ENCODE data around the gene RNU1-1.
"Not testable (repeated sequence)": the region's sequence is repeated elsewhere in the genome, so short reads cannot be mapped to it uniquely, and the experiment has no call there.

RNU1-1 gene

DNA sequence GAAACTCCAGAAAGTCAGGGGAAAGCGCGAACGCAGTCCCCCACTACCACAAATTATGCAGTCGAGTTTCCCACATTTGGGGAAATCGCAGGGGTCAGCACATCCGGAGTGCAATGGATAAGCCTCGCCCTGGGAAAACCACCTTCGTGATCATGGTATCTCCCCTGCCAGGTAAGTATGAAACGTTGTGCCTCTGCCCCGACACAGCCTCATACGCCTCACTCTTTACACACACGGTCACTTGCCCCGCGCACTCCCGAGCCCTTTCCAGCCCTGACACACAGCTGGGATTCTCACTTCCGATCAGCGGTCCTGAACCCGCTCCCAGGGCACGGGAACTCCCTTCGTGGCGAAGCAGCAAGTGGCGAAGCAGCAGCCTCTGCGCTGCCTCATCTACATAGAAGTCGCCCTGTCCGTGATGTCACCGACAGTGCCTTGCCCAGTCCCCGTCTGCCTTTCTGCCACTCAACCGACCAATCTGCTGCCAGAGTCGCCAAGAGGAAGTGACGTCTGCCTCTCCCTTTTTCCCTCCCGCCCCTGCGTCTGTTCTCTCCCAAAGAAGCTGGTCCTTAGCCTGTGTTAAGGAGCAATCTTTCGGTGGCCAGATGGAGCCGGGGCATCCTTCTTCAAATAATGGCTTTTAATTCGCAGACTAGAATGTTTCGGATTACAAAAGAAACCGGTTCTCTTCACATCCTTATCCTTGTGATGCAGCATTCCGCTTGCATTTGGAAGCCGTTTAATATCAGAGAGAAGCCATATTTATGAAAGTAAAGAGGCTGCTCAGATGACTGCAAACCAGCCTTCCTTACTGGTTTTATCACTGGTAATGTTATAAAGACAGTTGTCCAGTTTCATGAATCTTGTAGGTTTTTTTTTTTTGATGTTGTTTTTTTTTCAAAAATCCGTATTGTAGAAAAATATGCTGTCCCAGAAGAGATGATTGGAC, at the start of gene RNU1-1:
Gene RNU1-1 (minus strand): TSS at position 179 of the 949 bp plus-strand sequence.
- DNase-seq: not testable (repeated sequence)

DNA sequence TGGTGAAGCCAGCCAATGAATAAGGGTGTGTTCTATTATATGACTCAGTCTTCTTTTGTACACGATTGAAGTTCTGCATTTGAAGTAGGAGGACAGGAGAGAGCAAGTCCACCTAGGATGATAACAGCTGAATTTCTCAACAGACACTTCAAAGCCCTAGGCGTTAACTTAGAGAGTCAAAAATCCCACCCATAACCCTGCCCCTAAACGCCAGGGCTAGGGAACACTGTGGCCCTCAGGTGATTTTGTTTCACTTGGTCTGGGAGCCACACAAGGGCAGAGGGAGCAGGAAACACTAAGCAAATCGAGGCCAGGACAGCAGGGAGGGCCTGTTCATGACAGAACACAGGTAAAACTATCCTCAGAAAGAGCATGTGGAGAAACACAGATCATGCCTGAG, 47.0 kb upstream of the RNU1-1 start:
- DNase-seq: not testable (repeated sequence)

DNA sequence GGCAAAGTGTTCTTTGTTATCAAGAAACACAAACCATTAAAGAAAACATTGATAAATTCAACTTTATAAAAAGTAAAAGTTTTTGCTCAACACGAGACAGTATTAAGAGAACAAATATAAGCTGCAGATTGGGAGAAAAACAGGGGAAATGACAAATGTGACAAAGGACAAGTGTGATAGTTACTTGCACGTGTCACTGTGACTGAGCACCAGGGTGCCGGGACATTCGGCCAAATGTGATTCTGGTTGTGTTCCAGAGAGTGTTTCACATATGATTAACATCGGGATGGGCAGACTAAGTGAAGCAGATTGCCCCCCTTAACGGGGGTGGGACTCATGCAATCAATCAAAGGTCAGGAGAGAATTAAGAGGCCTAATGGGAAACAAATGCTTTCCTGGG, 46.4 kb upstream of the RNU1-1 start:
- DNase-seq: not testable (repeated sequence)

DNA sequence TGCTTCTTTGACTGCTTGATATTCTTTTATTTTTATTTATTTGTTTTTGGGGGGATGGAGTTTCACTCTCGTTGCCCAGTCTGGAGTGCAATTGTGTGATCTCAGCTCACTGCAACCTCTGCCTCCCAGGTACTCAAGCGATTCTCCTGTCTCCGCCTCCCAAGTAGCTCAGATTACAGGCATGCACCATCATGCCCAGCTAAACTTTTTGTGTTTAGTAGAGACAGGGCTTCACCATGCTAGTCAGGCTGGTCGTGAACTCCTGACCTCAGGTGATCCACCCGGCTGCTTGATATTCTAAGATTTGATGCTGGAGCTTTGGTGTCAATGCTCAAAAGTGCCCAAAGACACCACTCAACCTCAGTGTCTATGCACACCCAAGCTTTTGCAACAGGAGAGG, 45.6 kb upstream of the RNU1-1 start:
- DNase-seq: not testable (repeated sequence)

DNA sequence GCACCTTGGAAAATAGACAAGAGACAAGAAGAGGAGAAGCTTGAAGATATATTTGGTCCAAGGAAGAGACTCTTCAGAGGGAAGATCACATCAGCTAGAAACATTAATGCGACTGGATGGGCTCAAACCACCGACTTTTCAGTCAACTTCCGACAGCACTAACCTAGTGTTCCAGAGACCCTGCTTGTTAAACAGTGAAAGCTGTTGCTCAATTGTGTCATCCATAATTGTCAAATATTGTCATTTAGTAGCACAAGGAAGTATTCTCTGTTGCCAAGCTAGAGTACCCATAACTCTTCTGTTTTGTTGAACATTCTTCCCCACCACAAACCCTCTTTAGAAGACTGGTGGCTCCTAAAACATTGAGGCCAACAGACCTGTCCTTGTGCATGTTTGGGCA, 42.9 kb upstream of the RNU1-1 start:
- not testable (repeated sequence) for DNase-seq

DNA sequence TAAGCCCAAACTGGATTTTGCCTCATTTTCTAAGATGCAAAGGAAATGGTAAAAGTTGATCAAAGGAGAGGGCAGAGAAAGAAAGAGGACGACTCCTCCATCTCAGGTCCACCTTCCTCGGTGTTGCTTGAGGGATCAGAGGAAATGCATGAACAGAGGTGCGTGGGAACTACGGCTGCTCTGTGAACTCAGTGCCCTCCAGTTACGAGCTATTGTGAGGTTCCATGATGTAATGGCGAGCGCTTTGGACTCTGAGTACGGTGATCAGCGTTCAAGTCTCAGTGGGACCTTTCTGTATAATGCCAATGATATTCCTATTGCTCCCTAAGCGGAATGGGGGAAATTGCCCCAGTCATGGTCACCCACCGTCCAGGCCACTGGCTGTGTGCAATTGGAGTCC, 39.2 kb upstream of the RNU1-1 start:
- not testable (repeated sequence) for DNase-seq

DNA sequence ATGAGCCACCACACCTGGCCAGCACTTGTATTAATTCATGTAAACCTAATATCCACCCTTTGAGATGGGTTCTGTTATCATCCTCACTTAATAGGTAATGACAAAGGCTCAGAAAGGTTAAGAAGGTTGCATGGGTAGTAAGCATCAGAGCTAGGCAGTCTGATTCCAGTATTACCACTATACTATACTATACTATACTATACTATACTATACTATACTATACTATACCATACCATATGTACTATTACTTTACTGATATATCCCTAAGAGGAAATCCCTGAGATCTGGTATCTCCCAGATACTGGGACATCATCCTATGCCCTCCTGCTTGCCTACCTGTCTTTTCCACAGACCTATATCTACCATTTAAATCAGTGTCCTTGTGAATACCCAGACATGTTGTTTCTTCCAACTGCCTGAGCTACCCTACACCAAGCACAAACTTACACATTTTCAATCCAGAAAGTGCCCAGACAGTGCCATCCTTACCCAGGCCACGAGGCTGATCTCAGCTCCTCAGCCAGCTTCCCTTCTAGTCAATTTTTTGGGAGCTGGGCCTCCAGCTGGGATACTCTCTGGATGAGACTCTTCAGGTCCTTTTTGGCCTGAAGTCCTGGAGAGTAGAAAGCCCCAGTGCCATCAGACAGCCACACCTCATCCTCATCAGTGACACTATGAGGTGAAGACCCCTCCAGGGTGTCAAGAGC, 36.3 kb upstream of the RNU1-1 start:
- DNase-seq: not testable (repeated sequence)

DNA sequence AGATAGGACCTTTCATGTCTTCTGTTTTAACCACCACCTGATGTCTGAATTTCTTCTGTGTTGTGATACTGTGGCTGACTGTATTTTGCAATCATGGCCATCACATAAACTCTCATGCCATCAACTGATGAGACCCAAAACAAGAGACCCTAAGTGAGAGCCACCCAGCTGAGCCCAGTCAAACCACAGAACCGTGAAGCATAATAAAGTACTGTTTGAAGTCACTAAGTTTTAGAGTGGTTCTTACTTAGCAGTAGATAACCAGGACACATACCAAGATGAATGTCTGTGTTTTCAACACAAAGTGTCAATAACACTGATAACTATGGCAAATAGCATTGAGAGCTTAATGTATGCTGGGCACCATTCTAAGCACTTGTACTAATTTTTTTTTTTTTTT, 35.5 kb upstream of the RNU1-1 start:
- not testable (repeated sequence) for DNase-seq

DNA sequence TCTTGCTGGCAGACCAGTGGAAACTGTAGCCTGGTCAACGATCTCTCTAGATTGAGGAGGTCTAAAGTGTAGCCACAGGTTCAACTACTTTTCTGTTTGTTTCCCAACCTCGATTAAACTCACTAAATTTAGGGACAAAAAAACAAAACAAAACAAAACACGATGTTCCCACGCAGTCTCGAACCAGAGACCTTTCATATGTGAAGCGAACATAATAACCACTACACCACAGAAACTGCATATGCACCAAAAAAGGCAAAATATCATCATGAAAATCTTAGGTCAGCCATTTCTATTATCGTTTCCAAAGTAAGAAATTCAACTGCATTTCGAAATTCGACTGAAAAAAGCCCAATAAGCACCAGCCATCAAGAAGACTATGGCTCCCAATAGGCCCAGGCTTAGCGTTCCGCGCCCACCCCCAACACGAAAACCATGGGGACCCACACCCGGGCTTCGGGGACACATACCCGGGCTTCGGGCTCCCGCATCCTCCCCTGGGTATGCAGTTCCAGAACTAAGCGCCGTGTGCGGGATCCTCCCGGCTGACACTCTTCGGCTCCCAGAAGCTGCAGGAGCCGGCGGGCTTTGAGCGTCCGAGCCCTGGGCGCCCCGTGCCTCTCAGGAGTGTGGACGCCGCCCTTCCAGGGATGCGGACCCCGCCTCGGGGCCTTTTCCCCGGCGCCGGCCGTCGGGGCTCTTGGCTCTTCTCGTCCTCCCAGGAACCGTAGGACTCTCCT, 33.6 kb upstream of the RNU1-1 start:
- not testable (repeated sequence) for DNase-seq

DNA sequence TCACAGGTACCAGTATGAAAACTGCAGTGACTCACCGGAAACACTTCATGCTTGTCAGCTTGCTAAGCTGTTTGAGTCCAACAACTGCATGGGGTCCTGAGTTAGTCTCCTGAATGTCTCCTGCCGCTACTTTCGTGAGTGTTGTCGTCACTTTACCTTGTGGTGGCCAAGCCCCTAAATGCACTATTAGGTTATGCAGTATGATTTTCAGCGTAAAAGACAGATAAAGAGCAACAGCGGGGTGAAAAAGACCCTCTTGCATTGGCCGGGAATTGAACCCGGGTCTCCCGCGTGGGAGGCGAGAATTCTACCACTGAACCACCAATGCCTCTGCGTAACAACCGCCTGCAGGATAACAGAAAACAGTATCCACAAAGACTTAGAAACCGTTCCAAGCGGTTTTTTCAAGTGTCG, 31.6 kb upstream of the RNU1-1 start:
- not testable (repeated sequence) for DNase-seq

DNA sequence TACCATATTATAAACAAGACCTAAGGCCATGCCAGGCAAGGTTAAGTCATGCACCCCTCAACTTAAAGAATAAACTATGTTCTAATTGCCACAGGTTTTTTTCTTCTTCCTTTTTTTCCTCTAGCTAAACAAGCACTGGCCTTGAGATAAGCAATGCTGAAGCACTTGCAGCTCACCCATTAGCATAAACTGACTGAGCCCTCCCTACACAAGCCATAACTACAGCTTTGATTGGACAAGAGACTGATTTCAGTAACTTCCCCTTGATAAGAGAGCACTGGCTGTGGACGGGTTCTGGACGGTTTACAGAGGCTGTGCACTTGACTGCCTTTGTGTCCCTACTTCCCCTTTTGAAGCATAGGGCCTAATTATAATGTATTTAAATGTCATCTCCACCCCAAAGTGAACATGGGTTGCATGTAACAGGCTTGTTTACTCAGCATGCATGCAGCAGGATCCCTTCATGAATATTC, 26.4 kb upstream of the RNU1-1 start:
- DNase-seq: not testable (repeated sequence)

DNA sequence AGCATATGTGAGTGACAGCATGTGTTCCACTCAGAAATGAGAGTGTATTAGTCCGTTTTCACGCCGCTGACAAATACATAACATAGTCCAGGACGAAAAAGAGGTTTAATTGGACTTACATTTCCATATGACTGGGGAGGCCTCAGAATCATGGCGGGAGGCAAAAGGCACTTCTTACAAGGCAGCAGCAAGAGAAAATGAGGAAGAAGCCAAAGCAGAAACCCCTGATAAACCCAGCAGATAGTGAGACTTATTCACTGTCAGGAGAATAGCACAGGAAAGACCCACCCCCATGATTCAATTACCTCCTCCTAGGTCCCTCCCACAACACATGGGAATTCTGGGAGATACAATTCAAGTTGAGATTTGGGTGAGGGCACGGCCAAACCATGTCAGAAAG, 23.4 kb upstream of the RNU1-1 start:
- DNase-seq: not testable (repeated sequence)

DNA sequence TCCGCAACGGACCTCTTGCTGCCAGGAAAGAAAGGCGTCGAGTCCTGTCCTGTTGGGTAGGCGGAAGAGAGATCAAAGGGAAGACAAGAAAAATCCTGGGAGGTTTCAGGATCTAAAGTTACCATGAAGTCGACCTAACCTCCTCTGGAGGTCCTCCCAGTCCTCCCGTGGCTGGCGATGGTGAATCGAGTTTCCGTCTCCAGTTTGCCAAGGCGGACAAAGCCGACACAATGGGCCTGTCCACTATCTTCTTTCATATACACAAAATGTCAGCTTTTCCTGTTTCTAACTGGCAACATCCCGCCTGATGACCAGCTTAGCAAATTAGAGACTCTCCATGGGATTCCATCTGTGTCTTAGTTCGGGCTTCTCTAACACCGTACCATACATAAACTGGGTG, 22.7 kb upstream of the RNU1-1 start:
- DNase-seq: not testable (repeated sequence)

DNA sequence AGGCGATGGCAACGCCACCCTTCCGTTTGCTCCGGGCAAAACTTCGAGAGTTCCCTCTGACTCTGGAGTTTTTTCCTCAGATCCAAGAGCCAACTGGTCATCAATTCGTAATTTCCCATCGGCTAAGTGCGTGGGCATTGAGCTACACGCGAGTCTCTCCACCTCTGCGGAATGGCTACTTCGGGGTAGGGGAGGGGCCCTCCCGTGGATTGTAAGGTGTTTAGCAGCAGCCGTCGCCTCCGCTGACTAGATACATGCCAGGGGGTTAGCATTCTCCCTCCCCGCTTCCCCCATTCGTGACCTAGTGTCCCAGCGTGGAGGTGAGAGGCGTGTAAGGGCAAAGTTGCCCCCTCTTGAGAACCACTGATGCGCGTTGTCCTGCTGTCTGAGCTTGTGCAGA, 21.8 kb upstream of the RNU1-1 start:
- not testable (repeated sequence) for DNase-seq

DNA sequence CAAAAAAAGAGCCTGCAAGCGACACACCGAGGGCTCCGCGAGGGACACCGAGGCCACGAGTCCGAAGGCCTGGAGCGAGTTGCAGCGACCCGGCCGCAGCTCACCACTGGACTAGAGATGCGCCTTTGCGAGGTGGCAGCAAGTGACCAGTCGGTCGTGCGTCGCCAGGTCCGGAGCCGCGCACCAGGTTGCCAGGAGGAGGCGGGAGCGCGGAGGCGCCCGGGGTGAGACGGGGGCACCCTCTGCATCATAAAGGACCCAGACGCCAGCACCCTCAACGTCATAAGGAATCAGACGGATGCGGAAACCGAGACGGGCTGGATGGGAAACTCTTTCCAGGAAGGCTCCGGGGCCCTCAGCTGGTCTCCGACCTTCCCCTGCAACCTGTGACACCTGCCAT, 21.4 kb upstream of the RNU1-1 start:
- not testable (repeated sequence) for DNase-seq

DNA sequence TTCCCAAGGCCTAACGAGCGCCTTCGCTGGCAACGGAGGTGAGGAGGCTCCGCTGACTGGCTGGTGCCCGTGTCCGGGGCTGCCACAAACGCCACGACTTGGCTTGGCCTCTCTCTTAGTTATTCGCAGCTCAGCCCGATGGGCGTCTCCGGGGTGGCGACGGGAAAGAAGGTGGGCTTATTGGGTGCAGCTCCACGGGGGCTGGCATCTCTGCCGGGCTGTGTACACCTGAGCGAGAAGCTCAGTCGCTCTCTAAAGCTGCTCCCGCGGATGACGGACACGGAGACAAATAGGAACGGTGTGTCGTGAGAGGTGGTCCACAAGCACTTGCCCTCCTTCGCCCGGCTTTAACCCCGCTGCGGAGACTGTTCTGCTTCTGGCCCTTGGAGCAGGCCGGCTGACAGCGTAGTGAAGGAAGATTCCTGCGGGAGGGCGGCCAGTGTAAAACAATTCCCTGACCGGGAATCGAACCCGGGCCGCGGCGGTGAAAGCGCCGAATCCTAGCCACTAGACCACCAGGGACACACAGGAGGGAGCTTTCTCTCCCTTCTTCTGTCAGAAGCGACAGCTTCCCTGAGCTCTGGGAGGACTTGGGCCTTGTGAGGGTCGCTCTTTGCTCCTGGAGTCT, 20.9 kb upstream of the RNU1-1 start:
- DNase-seq: not testable (repeated sequence)

DNA sequence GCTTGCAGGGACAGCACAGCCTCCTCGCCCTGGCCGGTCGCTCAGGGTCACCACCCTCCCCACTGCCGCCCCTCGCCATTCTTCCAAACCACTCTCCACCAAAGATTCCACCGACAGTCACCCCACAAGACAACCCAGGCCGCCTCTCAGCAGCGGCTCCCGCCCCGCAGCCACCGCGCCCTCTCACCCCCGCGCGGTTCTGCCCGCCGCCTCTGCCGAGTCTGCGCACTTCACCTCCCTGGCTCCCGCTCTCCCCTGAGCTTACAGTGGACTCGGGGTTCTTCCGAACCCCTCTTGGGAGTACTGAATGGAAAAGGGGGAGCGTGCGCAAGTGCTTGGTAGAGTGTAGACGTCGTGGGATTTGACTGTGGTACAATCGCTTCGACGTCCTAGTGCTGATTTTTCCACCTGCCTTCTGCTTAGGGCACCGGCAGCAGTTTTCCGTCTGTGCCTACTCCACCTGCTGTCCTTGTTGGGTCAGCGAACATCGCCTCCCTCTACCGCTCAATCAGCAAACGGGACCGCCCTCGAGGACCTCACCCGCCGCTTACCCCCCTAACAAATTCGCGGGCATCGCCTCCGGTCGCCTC, 20.2 kb upstream of the RNU1-1 start:
- DNase-seq: not testable (repeated sequence)

DNA sequence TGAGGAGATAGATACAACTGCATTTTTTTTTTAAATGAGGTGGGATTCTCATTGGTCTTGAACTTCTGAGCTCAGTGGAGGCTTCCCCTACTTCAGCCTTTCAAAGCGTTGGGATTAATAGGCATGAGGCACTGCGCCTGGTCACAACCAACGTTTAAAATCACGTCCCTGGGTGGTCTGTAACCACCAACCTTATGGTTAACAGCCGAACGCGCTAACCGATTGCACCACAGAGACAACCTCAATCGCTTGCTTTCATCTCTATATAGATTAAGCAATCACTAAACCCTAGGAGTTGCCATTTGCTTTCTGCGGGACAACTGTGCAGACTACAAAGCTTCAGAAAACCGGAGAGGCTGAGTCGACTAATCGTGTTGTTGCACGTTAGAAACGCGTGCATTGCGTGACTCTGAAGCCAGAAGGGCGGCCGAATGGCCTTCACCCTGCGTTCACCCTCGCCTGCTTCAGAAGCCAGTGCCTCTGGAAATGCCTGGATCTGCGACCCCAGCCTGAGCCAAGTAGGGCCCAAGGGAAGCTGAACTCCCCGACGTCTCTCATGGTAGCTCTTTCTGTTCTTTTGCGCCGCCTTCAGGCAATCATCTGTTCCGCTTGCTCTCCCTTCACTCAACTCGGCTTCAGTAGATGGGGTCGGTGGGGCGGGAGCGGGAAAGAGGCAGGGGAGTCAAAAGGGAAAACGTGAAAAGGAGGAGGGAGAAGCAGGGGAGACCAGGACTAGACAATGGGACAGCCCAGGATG, 18.3 kb upstream of the RNU1-1 start:
- DNase-seq: not testable (repeated sequence)

DNA sequence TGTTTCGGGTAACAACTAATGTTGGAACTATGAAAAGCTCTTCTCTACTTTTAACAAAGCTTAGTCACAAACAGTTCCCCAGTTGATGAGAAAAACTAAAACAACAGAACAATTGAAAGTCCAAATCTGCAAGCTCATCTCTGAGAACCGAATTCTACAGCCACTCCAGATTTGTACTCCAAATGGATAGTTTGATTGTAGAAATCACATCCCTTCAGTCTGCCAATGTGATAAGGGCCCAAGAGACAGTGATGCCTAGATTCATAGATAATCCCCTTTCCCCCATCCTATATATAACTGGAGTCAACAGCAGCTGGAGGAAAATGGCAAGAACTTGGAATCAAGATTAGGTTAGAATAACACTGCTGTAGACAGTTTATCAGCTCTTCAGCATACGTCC, 14.3 kb upstream of the RNU1-1 start:
- not testable (repeated sequence) for DNase-seq

DNA sequence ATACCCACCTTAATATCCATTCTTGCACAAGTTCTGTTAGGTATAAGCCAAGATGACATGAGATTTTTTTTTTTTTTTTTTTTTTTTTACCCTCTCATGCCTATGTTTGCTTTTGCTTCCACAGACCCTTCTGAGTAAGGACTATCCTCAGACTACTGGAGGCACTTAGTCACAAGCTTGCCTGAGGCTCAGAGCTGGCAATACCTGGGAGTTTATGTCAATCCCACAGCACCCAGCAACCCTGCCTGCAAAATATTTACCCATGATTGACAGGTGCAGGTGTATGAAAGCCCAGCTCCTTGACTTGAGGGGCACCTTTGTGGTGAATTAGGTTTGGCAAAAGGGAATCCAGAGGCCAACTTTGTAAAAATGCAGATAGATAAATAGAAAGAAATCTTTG, 11.7 kb upstream of the RNU1-1 start:
- not testable (repeated sequence) for DNase-seq

DNA sequence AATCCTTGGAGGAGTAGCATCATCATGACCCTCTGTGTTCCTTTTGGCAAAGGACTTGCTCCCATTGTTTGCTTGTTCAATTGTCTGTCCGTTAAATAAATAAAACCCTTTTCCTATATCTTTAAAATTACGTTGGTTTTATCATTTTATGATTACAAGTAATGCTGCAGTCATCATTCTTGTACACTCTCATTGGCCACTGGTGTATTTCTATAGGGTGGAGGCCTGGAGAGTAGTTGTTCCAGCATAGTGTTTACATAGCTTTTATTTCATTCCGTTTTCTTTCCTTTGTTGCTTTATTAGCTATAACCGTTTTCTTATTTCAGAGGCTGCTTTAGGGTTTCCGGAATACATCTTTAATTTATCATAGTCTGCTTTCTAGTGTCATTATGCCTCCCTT, 7.6 kb upstream of the RNU1-1 start:
- not testable (repeated sequence) for DNase-seq

DNA sequence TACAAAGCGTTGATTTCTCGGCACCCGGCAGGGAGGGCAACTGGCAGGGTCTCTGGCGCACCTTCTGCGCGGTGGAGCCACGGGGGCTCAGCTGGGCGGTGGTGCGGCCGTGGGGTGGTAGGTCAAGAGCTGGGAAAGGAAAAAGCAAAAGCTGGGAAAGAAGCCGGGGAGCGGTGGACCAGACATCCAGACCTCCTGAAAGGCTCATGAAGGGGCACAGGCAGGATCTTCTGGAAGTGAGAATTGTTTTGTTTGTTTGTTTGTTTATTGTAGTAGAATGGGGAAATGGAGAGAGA, 7.2 kb upstream of the RNU1-1 start:
- DNase-seq: no peak
